T-helper 1 cell (primary cell): ENCODE results near the gene PRKG1.

ENCODE experiments used
- DNase-seq, 5 donors: peaks; one replicate each; pipeline ENCODE4 v3.0.0-alpha.2; 2012 to 2020

The PRKG1 gene

GRCh38 chr10:51615764-51616298 lies 541.5 kb downstream of the PRKG1 start:
- no peak for DNase-seq

GRCh38 chr10:51617576-51618235 lies 543.4 kb downstream of the PRKG1 start:
- peak in 1 of 5 donors; percentile 18 for DNase-seq

GRCh38 chr10:51619365-51619764 lies 545.1 kb downstream of the PRKG1 start:
- no peak for DNase-seq

DNA sequence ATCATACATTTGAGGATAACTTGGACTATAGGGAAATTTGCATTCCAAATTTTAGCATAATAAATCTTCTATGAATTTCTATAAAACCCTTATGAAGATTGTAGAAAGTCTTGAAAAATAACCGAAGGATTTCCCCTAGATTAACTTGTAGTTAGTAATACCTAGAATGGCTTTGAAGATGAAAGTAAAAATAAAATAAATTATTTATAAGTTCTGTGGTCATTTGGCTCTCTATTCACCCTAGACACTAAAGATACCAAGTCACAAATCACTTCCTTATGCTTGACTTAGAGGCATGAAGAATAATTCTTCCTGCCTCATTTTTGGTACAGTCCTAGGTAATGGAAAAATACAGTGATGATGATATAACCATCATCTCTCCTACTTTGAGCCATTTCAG lies 545.8 kb downstream of the PRKG1 start:
- no peak for DNase-seq

- DNase-seq: no peak
Measured at GRCh38 chr10:51624013-51624412, 549.7 kb downstream of the PRKG1 start.

GRCh38 chr10:51629934-51630639 lies 555.8 kb downstream of the PRKG1 start:
- no peak for DNase-seq

DNA sequence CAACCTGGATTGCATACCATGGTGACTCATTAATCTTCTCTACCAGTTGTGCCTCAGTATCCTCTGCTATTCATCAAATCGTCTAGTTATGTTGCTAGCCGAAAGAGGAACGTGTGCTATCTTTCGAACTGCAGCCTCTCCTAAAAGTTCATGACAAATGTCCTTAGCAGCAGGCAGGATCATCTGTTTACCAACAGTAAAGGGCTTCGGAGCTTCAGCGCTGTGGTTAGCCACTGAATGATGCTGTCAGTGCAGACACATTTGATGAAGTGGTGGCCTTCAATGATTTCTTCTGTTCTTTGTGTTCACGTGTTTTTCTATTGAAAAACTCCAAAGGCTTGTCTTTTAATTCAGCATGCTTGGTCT lies 556.3 kb downstream of the PRKG1 start:
- no peak for DNase-seq

GRCh38 chr10:51635436-51635835 lies 561.1 kb downstream of the PRKG1 start:
- DNase-seq: no peak

- no peak for DNase-seq
Measured at GRCh38 chr10:51638211-51638610, 563.9 kb downstream of the PRKG1 start.

GRCh38 chr10:51638737-51639136 lies 564.5 kb downstream of the PRKG1 start:
- DNase-seq: no peak

GRCh38 chr10:51640120-51640819 lies 566.0 kb downstream of the PRKG1 start:
- no peak for DNase-seq

DNA sequence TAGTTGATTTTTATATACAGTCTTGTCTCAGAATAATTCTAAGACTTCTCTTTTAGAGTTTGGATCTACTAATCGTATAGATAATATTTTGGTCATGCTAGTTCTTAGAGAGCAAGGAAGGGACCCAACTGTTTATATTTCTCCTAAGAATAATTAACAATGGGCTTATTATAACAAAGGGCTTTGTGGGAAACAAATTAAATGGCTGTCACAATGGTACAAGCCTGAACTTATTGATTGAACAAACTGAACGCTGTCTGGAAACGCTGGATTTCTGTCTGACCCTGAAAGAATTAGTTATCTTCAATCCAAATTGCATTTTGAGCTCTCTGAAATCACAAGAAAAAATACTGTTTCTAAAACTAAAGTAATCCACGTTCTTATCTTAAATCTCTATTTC lies 568.3 kb downstream of the PRKG1 start:
- no peak for DNase-seq

GRCh38 chr10:51643734-51644133 lies 569.4 kb downstream of the PRKG1 start:
- DNase-seq: no peak

DNA sequence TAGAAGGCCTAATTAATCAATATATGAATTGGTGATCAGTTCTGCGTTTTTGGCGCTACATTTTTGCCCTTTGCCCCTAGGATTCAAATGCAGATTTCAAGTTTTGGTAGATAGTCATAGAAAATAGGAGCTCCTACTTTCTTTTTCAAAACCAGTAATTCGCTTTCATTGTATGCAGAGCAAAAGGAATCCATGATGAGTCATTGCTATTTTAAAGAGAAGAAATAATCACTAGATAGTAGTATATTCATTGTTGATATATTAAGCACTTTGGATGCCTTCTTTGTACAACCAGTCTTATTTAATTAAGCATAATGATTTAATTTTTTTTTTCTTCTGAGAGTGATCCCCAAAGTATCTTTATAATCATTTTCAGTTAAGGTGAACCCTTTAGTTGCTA lies 574.8 kb downstream of the PRKG1 start:
- no peak for DNase-seq

GRCh38 chr10:51651063-51651462 lies 576.8 kb downstream of the PRKG1 start:
- DNase-seq: no peak

DNA sequence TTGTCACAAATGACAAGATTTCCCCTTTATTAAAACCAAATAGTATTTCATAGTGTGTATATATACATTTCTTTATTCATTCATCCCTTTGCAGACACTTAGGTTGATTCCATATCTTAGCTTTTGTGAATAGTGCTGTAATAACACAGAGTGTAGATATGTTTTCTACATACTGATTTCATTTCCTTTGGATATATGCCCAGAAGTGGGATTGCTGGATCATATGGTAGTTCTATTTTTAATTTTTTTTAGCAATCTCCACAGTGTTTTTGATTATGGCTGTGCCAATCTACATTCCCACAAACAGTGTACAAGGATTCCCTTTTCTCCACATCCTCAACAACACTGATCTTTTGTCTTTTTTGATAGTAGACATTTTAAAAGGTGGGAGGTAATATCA lies 578.7 kb downstream of the PRKG1 start:
- DNase-seq: no peak

GRCh38 chr10:51654918-51655317 lies 580.6 kb downstream of the PRKG1 start:
- no peak for DNase-seq

DNA sequence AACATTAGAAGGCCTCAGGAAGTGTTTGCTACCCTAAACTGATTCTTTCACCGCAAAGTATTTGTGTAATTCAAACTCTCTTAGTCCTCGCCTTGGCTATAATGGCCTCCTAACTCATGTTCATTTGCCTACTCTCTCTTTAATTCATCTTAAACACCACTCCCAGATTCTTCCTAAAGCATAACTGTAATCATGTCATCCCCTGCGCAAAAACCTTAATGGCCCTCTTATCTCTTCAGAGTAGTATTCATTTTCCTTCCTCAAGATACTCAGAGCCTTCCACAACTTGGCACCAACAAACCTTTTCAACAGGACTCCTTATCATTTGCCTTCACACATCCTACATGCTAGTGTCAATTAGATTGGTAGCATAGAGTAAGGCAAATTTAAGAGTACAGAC lies 582.2 kb downstream of the PRKG1 start:
- DNase-seq: no peak

DNA sequence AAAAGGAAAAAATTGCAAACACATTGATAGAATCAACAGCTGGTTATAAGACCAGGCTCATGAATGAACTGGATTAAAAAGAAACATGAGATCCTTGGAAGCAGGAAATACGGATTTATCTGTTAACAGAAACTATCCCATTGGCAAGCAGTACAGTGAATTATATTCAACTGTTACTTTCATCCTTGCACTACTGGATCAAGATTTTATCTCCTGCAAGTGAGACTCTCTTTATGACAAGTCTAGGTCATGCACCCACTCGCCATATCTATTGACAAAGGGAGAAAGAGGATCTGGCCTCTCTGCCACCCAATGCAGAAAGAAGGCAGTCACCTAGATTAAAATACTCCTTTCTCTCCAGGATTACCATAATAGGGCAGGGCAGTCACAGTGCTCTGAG lies 583.7 kb downstream of the PRKG1 start:
- no peak for DNase-seq

GRCh38 chr10:51659344-51659743 lies 585.1 kb downstream of the PRKG1 start:
- no peak for DNase-seq

GRCh38 chr10:51663086-51663485 lies 588.8 kb downstream of the PRKG1 start:
- no peak for DNase-seq

DNA sequence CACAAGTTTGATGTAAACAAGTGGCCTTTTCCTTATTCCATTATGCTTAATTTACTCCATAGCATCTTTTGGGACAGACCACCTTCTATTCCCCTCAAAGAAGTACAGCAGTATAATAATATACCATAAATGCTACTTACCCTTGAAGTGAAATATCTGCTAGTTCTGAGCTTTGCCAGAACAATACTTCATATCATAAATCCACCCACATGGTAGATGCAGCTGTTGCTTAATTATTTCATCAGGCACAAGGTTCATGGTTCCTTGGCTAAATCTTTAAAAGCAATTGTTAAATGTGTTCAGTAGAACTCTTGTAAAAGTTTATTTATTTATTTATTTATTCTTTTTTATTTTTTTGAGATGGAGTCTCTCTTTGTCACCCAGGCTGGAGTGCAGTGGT lies 592.2 kb downstream of the PRKG1 start:
- DNase-seq: no peak

- no peak for DNase-seq
Measured at GRCh38 chr10:51667678-51668335, 593.5 kb downstream of the PRKG1 start.
